Activated B cell treated with CpG ODN at 0.5 μM for 24 hours (primary cell): ENCODE measurements around the gene SEMA6A. TPM values are rescaled to one million over a fixed set of nuclear protein-coding genes. Genes with fewer than 3 reads are reported as not detected.

Experiments
- ATAC-seq: fragments of 200-7000 bp; cut with Tn5 transposase; one replicate; pipeline ENCODE4 v1.10.0; 2021; ENCODE audit warnings: low read depth, mild to moderate bottlenecking, moderate library complexity
- CTCF ChIA-PET: fragments of 350-600 bp; sonication (Branson Sonifier 250); formaldehyde crosslinking; loops from one replicate; lab custom pipeline; 2021; ENCODE audit warnings: antibody characterized with exemption; lab: Charles Lee
- POLR2A ChIA-PET: fragments of 350-600 bp; sonication (Branson Sonifier 250); formaldehyde crosslinking; loops from one replicate; lab custom pipeline; 2021; ENCODE audit warnings: antibody characterized with exemption; lab: Charles Lee
- DNase-seq: peaks from one replicate; pipeline ENCODE4 v3.0.0; 2022
- H3K27ac Mint-ChIP-seq: one replicate; pipeline ENCODE4 v1.8.0; 2020; ENCODE audit warnings: mixed read lengths
- H3K27me3 Mint-ChIP-seq: one replicate; pipeline ENCODE4 v1.8.0; 2021; ENCODE audit warnings: mixed read lengths
- H3K36me3 Mint-ChIP-seq: one replicate; pipeline ENCODE4 v1.8.0; 2021; ENCODE audit warnings: low read depth, mixed read lengths
- H3K4me1 Mint-ChIP-seq: one replicate; pipeline ENCODE4 v1.8.0; 2021; ENCODE audit warnings: mixed read lengths
- H3K4me3 Mint-ChIP-seq: one replicate; pipeline ENCODE4 v1.8.0; 2020; ENCODE audit warnings: mild to moderate bottlenecking, mixed read lengths
- H3K9me3 Mint-ChIP-seq: one replicate; pipeline ENCODE4 v1.8.0; 2020; ENCODE audit warnings: mixed read lengths
- intact Hi-C: fragments of 100-400 bp; cut with micrococcal nuclease; formaldehyde crosslinking; loops from one replicate; pipeline ENCODE4 v1.15.1; 2024
- total RNA-seq: library from RNA; stranded (reverse); gene quantifications from 2 replicates; pipeline ENCODE4 v1.2.3, GENCODE V29; 2022
- TF ChIP-seq, protein P1 (sequence below): fragments of 200-600 bp; IDR thresholded peaks from one replicate; pipeline ENCODE4 v1.8.0; 2022; ENCODE audit warnings: antibody characterized with exemption, mild to moderate bottlenecking

SEMA6A gene
- total RNA-seq, 1 donor from 2014 or later, result 0.20 TPM

GRCh38 chr5:116402235-116402634 is 172.4 kb downstream of the SEMA6A start:
- no peak overlapping the region for H3K4me3 Mint-ChIP-seq
- H3K27me3 Mint-ChIP-seq, result no peaks in the 10 kb centered on the region
- H3K9me3 Mint-ChIP-seq, result no peaks in the 10 kb centered on the region
- DNase-seq (no peak), ATAC-seq (no peak)
- H3K36me3 Mint-ChIP-seq, result peaks cover 29% of the 10 kb centered on the region
- no peaks in the 10 kb centered on the region for H3K4me1 Mint-ChIP-seq
- intact Hi-C loops, result no loop called here
- TF ChIP-seq, protein P1, sequence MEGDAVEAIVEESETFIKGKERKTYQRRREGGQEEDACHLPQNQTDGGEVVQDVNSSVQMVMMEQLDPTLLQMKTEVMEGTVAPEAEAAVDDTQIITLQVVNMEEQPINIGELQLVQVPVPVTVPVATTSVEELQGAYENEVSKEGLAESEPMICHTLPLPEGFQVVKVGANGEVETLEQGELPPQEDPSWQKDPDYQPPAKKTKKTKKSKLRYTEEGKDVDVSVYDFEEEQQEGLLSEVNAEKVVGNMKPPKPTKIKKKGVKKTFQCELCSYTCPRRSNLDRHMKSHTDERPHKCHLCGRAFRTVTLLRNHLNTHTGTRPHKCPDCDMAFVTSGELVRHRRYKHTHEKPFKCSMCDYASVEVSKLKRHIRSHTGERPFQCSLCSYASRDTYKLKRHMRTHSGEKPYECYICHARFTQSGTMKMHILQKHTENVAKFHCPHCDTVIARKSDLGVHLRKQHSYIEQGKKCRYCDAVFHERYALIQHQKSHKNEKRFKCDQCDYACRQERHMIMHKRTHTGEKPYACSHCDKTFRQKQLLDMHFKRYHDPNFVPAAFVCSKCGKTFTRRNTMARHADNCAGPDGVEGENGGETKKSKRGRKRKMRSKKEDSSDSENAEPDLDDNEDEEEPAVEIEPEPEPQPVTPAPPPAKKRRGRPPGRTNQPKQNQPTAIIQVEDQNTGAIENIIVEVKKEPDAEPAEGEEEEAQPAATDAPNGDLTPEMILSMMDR, result no peak
- no peak overlapping the region for H3K27ac Mint-ChIP-seq
- ChIA-PET POLR2A (no interaction called here), CTCF (no interaction called here)

- Mint-ChIP-seq H3K27me3 (no peaks in the 10 kb centered on the region), H3K4me3 (no peak overlapping the region), H3K36me3 (peaks cover 29% of the 10 kb centered on the region), H3K27ac (no peak overlapping the region), H3K4me1 (no peaks in the 10 kb centered on the region), H3K9me3 (no peaks in the 10 kb centered on the region)
- intact Hi-C loops, result no loop called here
- ChIA-PET POLR2A (no interaction called here), CTCF (no interaction called here)
- no peak for DNase-seq
- TF ChIP-seq, protein P1, result no peak
- ATAC-seq, result no peak
Measured at GRCh38 chr5:116401576-116401975, 173.0 kb downstream of the SEMA6A start.

GRCh38 chr5:116396476-116397099 is 178.0 kb downstream of the SEMA6A start:
- Mint-ChIP-seq H3K9me3 (peaks cover 2% of the 10 kb centered on the region), H3K36me3 (peaks cover 19% of the 10 kb centered on the region), H3K27me3 (no peaks in the 10 kb centered on the region), H3K4me3 (no peak overlapping the region), H3K27ac (no peak overlapping the region), H3K4me1 (no peaks in the 10 kb centered on the region)
- TF ChIP-seq, protein P1, result no peak
- intact Hi-C loops, result no loop called here
- CTCF ChIA-PET, result no interaction called here
- no peak for DNase-seq
- no peak for ATAC-seq
- POLR2A ChIA-PET, result no interaction called here

- H3K4me3 Mint-ChIP-seq, result no peak overlapping the region
- POLR2A ChIA-PET, result no interaction called here
- H3K27me3 Mint-ChIP-seq, result no peaks in the 10 kb centered on the region
- no peak overlapping the region for H3K27ac Mint-ChIP-seq
- DNase-seq, result no peak
- intact Hi-C loops, result no loop called here
- TF ChIP-seq, protein P1, result no peak
- H3K9me3 Mint-ChIP-seq, result peaks cover 2% of the 10 kb centered on the region
- peaks cover 17% of the 10 kb centered on the region for H3K36me3 Mint-ChIP-seq
- CTCF ChIA-PET, result no interaction called here
- no peaks in the 10 kb centered on the region for H3K4me1 Mint-ChIP-seq
- no peak for ATAC-seq
Measured at GRCh38 chr5:116395631-116396203, 178.9 kb downstream of the SEMA6A start.

DNA sequence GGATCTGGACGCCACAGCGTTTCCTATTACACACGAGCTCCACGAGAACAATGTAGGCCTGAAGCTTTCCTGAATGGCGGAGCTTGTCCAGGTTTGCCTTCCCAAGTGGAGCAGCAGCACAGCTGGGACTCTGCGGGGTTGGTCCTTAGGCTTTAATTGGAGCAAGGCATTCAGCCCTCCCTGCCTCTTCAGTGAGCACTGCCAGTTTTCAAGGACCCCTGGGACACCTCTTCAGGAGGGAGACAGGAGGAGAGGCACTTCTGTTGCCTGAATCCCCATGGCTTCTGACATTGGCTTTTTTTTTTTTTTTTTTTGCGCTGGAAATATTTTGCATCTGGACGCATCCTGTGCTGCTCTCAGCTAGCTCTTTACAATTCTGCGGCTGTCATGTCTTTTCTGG is 179.4 kb downstream of the SEMA6A start:
- Mint-ChIP-seq H3K27ac (no peak overlapping the region), H3K36me3 (peaks cover 15% of the 10 kb centered on the region), H3K27me3 (no peaks in the 10 kb centered on the region), H3K9me3 (peaks cover 2% of the 10 kb centered on the region), H3K4me1 (no peaks in the 10 kb centered on the region), H3K4me3 (no peak overlapping the region)
- ATAC-seq, result no peak
- DNase-seq, result no peak
- CTCF ChIA-PET, result no interaction called here
- intact Hi-C loops, result no loop called here
- TF ChIP-seq, protein P1, result no peak
- POLR2A ChIA-PET, result no interaction called here
